ENCODE measurements around the gene CCDC102A. TPM values are rescaled to one million over a fixed set of nuclear protein-coding genes. Genes with fewer than 3 reads are reported as not detected.

CCDC102A gene
- total and polyA plus RNA-seq, 9 of the 15 experiments (the other 6 are each of a cell fraction or from before 2014, with no cell fraction given), result 0.03 to 4.9 (median 1.4) TPM

DNA sequence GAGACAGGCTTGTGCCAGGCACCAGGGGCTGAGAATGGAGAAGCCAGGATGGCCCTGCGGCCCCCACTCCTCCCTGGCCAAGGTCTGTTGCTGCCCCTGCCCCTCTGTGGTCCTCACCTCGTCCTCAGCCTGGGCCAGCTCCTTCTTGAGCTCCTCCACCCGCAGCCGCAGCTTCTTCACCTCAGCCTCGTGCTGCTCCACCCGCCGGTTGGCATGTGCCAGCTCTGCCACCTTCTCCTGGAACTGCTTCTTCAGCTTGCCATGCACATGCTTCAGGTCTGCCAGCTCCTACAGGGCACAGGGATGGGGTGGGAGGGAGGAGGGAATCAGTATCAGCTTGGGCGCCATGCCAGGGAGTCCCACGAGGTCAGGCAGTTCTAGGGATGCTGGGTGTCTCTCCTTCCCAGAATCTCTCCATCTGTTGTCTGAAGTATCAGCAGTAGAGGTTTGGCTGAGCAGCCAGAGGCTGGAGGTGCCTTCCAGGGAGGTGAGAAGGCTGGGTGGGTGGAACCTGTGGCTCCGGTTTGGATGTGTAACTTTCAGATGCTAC lies 20.1 kb downstream of the CCDC102A start (continued):
- TF ChIP-seq, protein P1, sequence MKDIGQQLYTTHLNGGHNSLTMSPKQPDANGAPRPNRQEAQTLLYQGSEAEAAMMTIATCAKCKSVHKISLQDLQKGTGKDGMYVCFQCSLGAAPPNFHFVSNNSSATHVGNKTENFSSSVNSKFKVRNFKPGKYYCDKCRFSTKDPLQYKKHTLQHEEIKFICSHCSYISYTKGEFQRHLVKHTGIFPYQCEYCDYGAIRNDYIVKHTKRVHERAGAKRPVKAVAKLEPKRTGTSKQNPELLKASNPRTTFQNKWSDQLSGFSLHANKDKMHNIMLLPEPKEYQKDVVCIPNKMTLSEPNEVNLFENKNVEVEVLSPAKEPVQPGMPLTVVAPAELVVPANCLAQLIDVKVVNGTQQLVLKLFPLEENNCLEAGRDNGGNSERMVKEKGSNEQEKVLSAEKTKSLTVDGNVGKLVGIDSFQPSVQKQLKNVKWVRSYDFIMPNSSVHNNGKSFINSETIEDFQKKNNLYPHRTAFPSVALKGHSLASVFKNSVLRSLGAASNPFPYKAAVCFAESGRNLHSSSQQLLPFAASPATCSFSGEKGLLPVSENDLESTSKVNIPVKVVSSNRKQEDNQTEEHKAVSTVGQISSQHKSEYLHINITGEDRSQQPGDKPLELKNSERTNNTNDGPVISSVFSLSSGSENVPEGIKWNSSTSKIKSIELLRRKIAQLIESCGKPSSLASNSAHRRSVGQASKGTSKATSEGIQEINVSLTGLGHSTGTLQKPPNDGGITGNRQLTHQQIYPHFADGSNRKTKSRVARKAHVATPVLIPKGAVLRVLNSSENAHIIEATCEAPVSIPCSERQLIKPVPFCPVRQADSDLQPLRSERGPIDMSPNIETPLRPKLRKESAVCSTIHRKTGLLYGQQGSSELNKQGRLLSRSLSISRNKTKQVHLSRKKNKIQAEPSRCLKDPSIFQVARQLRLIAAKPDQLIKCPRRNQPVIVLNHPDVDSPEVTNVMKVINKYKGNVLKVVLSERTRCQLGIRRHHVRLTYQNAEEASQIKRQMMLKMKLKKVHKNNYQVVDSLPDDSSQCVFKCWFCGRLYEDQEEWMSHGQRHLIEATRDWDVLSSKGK (CRISPR knock-in tag; IDR thresholded peaks at IDR 0.05), result no peak
- no peak for TF ChIP-seq RFX7 (CRISPR knock-in tag; IDR thresholded peaks at IDR 0.05)
- no peak for TF ChIP-seq LARP7 (IDR thresholded peaks at IDR 0.05)
- no peak for TF ChIP-seq ZNF311 (CRISPR knock-in tag; IDR thresholded peaks at IDR 0.05)

DNA sequence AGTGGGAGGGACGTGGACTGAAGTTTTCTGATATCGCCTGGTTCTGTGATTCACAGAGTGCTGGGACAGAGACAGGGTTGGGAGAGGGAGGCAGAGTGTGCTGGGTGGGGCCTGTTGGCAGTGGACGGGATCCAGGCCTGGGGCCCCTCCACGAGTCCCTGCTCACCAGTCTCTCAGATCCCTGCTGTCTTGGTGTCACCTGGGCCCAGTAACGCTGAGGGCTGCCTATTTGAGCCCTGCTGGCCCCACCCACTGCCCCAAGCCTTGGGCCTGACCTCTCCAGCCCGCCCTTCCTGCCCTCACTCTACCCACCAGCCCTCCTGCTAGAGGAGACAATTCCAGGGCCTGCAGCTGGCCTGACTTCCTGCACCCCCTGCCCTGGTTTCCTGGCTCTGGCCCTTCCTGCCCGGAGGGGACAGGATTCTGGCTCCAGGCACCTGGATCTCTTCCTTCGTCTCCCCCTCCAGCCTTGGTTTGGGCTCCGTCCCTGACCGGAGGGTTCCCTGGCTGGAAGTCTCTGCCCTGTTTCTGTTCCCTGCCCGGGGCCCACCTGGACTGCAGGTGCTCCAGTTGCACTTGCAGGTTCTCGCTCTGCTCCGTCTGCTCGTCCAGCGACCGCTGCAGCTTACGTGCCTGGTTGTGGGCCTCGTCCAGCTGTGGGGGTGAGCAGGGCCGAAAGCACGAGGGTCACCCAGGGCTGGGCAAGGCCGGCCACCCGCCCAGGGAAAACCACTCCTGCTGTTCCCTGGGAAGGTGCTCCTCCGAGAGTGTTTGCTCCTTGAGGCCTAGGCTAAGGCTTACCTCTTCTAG lies 21.4 kb downstream of the CCDC102A start:
- Histone ChIP-seq H2AFZ (ENCODE audit: low read depth, low read length) (no peak overlapping the region), H4K20me1 (replicated peaks; ENCODE audit: control insufficient read depth, insufficient read depth, low read length) (0 out of 2 replicates have a peak, but pooled peaks cover 2% of the 10 kb centered on the region), H3K79me2 (ENCODE audit: control insufficient read depth, insufficient read depth, low read length) (no peaks in the 10 kb centered on the region), H3K27ac (ENCODE audit: extremely low read depth, low read depth, low read length) (no peak overlapping the region), H3K4me2 (ENCODE audit: insufficient read depth, low read length) (no peak overlapping the region), H3K9me3 (replicated peaks; ENCODE audit: control insufficient read depth, insufficient read depth, low read depth, low read length) (no peaks in the 10 kb centered on the region), H3K36me3 (ENCODE audit: control insufficient read depth, insufficient read depth, low read length) (no peaks in the 10 kb centered on the region), H3K9ac (ENCODE audit: insufficient read depth in 1 of 2, low read depth in 2 of 2, low read length in 2 of 2) (no peak overlapping the region), H3K4me3 (no peak overlapping the region), H3K4me1 (replicated peaks in 1 of 2; ENCODE audit: control insufficient read depth in 2 of 2, insufficient read depth in 2 of 2, low read length in 2 of 2) (peaks cover 0 to 19% of the 10 kb centered on the region in 2 experiments; a peak in 3 of 5 replicates), H3K9me1 (ENCODE audit: control insufficient read depth, insufficient read depth, low read length) (no peaks in the 10 kb centered on the region), H3K27me3 (ENCODE audit: control insufficient read depth in 2 of 2, insufficient read depth in 2 of 2, low read length in 2 of 2) (no peaks in the 10 kb centered on the region)
- intact Hi-C loops (cut with micrococcal nuclease) (loop anchor here (10.0 kb wide), 1 partner anchor 430 kb away; no protein-coding TSS in a partner anchor), in situ Hi-C loops (cut with MboI) (loop anchor here (5.0 kb wide), 3 partner anchors 38 to 213 kb away; no protein-coding TSS in a partner anchor)
- TF ChIP-seq MAFK (IDR thresholded peaks at IDR 0.05; ENCODE audit: low read length) (no peak), SMARCA5 (IDR thresholded peaks at IDR 0.05) (0 out of 2 replicates have a peak, but pooled peaks have one; percentile 3), ZNF3 (CRISPR knock-in tag; IDR thresholded peaks at IDR 0.05) (no peak), MTA1 (IDR thresholded peaks at IDR 0.05; ENCODE audit: borderline replicate concordance) (no peak), EGR1 (conservative IDR thresholded peaks at IDR 0.05) (no peak), SMAD1 (IDR thresholded peaks at IDR 0.05; ENCODE audit: low read depth, low read length, partially characterized antibody) (no peak), KDM4B (IDR thresholded peaks at IDR 0.05; ENCODE audit: borderline replicate concordance in 2 of 2, low read depth in 1 of 2) (no peak), ZZZ3 (IDR thresholded peaks at IDR 0.05) (no peak)
- CTCF ChIA-PET (ENCODE audit: low intra/inter-chr PET ratio), result no interaction called here
- no TSS peak for BruUV-seq (replicated peaks)
- WGBS (ENCODE audit: insufficient coverage, low coverage, missing lambda C conversion rate), result 60% methylated on average over 21 of the region's 23 CpGs
- POLR2A ChIA-PET, result interaction anchor here (1.2 to 1.5 kb wide), 2 partner anchors 11 kb away, joined by 3 to 4 read pairs; no protein-coding TSS in a partner anchor
- FAIRE-seq (no peak), DNase-seq (ENCODE audit: extremely low read depth in 1 of 4, low spot score in 3 of 4) (no peak), ATAC-seq (no peak)

All from K562 (cell line).